GM21526 (cell line): ENCODE data around the gene FRAS1.
"Not testable (repeated sequence)": the region's sequence is repeated elsewhere in the genome, so short reads cannot be mapped to it uniquely, and the experiment has no call there.

Experiments used
- ATAC-seq: cut with Tn5 transposase; IDR thresholded peaks from one replicate; pipeline ENCODE4 v1.9.1; 2021; ENCODE audit warnings: moderate library complexity; ENCODE audit not compliant: unreplicated experiment, low FRiP score

Gene FRAS1

DNA sequence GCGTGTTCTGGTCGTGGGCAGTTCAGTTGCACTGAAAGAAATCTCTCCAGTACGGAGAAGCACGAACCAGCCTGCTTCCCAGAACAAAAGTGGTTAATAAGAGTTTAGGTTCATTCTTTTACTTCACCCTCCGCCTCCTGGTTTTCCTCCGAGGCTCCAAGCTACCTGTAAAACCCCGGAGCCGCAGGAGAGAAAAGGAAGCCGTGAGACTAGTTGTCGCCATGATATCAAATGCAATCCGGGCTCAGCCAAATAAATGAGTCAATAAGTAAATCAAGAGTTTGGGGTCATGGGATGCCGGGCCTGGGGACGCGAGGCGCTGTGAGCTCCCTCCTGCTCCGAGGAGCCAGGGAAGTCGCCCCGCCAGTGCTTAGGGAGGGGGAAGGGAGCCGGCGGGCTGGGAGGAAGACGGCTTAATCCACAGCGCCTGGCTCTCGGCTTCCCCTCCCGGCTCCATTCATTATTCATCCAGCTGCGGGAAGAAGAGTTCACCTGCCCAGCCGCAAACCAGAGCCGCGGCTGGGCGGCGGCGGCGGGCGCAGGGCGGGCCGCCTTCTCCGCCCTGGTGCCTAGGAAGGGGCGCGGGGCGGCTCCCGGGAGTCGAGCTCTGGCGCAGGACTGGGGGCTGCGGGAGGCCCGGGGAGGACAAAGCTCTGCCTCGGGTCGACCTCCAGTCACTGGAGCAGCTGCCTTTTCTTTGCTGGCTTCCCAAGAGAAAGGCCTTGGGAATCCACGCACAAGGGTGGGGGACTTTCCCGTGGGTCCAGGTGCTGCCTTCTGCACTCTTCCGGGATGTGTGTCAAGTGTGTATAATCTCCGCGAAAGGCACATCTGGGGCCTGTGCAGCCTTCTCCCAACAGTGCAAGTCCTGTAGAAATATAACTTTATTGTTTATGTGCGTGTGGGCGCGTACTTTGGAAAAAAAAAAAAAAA, 1.7 kb downstream of the FRAS1 start:
- ATAC-seq = no peak

DNA sequence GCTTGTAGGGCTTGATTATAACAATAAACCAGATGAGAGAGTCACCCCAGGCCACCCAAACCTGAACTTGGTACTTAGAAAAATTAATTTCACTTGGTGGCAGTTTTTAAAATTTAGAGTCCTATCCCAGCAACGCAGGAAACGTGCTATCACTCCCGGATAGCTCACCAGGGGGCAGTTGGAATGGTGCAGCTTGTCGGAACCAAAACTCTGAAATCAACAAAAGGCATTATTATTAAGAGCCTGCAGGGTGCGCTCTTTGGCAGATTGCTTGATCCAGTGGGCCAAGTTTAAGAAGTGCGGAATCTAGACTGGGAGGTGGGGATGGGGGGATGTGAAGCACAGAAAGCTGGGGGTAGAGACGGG, 2.4 kb downstream of the FRAS1 start:
- ATAC-seq = no peak

GRCh38 chr4:78059938-78060337, 2.8 kb downstream of the FRAS1 start:
- no peak for ATAC-seq

DNA sequence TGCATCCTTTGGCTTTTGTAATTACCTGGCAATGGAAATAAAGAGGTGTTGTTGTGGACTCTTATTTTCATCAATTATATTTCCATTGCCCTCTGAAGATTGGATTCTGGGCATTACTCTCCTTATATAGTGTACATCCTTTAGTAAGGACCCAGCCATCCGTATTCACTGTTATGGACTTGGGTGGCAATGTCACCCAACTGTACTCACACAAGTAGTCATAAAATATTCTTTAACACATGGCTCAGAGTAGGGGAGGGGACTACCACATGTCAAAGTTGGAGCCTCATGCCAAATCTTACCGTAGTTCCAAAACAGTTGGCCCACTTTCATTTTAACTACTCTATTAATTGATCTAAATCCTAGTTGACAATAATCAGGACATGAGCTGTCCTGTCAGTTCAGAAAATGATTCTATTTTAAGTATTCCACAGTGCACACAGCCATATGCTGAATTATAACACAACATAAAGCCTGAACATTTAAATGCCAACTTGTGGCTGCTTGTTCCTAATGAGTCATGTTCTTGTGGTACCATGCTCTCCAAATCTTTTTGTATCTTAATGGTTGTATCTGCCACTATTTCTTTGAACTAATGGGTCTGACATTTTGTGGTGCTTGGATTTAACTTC, 4.9 kb downstream of the FRAS1 start:
- ATAC-seq = no peak

GRCh38 chr4:78065508-78066192, 8.5 kb downstream of the FRAS1 start:
- no peak for ATAC-seq

DNA sequence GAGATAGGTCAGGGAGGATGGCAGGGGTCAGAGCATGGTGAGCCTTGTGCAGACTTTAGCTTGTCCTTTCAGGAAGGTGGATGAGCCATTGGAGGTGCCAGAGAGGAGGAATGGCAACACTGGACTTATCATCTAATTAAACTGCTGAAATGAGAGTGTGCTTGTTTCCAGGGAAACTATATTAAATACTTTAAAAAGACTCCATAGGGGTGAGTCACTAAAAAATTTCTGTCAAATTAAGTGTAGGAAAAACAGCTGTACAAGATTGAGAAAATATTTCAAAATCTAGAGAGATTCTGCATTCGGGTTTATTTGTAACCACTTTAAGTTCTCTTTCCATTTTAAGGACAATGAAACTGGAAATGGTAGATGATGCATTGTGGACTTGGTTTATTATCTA, 11.4 kb downstream of the FRAS1 start:
- ATAC-seq = no peak

- no peak for ATAC-seq
Observed at GRCh38 chr4:78069319-78069718, 12.2 kb downstream of the FRAS1 start.

DNA sequence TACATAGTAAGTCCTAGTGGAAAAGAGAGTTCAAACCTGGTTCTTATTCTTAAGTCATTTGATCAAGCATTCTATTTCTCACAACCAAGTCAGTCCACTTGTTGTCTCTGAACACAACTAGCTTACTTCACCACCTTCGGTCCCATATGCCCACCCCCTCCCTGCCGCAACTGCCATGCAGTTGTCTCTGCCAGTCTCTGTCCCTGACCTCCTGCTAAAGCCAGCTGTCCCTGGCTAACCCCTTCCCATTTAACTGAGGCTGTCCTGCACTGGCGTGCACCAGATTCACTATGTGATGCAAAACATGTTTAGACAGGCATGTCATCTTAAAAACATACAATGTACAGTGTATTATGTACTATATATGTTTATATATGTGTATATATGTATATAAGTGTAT, 12.7 kb downstream of the FRAS1 start:
- ATAC-seq = no peak

DNA sequence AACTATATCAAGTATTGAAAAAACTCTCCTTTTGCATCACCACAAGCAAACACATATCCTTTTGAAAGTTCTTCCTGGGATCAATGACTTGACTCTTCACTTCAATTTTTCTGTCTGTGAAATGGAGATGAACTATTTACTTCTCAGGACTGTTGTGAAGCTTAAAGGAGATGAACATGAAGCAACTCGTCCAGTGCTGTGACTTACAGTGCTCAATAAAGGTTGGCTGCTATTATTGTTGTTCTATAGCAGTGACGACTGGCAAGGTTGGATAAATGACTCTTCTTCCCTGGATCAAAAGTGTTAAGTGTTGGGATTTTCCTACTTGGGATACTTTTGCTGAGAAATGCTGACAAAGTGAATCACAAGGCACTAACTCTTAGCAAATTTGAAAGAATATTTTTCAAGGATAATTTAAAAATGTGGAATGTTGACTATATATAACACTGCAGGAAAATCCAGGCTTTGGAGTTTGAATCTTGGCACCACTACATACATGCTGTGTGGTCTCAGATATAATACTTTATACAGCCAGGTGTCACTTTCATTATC, 13.7 kb downstream of the FRAS1 start:
- ATAC-seq = no peak

DNA sequence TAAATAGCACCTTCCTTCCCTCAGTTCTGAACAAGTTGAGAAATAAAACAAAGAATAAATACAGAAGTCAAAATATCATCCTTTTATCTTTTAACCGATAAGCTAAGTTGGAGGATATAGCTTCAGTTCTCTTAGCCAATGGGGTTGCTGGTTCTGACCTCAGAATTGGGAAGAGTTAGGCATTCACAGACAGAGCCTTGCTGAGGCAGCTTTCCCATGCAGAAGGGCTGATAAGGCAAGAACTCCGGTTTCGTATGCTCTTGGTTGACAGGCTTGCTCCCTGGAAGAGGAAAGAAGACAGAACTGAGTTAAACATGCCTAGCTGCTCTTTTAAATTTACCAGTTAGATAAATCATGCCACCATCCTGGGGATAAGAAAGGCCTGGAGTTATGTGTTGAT, 17.6 kb downstream of the FRAS1 start:
- ATAC-seq = no peak

DNA sequence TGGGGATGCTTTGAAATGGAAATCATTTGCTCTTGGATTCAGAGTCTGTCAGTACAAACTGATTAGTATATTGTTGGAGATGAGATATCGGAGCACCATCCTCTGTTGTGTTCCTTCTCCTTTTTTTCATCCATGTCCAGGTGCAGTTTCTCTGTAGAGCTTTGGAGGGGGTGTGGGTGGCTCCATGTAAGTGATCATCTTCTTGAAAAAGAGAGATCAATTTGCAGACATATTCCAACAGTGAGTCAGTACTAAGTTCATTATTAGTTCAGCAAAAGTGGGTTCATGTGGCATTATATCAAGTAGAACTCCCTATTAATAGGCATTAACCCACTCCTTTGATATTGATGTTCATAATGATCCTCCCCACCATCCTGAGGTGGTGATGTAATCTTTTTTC, 18.9 kb downstream of the FRAS1 start:
- no peak for ATAC-seq

GRCh38 chr4:78078101-78078500, 21.0 kb downstream of the FRAS1 start:
- no peak for ATAC-seq

GRCh38 chr4:78079726-78080430, 22.8 kb downstream of the FRAS1 start:
- no peak for ATAC-seq

DNA sequence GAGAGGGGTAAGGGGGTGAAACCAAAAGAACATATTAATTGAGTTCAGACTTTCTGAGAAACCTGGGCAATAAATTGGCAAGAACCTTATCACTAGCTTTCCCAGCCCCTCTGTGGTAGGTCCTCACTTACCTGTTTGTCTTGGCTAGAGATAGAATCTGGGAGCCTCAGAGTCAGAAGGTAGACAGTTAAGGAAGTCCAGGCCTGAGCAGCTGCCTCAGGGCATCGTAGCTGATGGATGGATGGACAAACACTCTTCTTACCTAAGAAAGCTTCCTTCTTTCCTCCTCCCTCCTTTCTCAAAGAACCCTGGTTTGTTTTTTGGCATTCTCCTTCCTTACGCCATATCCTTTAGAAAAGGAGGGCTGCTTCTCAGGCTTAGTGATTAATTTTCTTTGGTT, 24.4 kb downstream of the FRAS1 start:
- ATAC-seq = no peak

DNA sequence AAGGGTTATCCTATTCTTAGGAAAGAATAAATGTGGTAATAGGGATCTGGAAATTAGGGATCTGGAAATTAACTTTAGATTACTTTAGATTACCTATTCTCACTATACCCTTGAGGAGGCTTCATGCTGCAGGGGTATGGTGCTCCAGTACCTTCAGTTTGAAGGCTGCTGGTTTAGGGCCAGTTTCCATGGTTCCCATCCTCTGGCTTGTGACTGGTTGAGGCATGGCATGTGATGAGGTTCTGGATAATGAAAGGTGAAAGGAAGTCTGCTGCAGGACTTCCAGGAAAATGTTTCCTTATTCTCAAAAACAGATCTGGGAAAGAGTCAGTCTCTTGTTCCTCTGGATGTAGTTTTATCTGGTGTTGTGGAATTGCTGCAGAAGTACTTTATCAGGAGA, 25.9 kb downstream of the FRAS1 start:
- no peak for ATAC-seq

DNA sequence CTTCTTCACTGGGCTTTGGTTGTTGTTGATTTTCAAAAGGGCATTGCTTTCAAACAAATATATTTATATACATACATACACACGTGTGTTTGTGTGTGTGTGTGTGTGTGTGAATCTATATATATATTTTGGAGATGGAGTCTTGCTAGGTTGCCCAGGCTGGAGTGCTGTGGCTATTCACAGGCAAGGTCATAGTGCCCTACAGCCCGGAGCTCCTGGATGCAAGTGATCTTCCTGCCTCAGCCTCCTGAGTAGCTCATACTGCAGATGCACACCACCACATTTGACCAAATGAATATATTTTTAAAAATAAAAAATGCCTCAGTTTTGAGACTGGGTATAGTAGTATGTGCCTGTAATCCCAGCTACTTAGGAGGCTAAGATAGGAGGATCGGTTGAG, 34.4 kb downstream of the FRAS1 start:
- ATAC-seq = no peak

DNA sequence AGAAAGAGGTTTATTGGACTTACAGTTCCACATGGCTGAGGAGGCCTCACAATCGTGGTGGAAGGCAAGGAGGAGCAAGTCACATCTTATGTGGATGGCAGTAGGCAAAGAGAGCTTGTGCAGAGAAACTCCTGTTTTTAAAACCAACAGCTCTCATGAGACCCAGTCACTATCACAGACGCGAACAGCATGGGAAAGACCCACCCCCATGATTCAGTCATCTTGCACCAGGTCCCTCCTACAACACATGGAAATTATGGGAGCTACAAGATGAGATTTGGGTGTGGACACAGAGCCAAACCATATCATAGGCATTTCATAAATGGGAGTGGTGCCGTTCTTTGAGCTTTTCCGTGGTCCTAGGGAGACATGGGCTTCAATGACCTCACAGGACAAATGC, 35.2 kb downstream of the FRAS1 start:
- not testable (repeated sequence) for ATAC-seq

GRCh38 chr4:78092850-78093249, 35.7 kb downstream of the FRAS1 start:
- no peak for ATAC-seq

DNA sequence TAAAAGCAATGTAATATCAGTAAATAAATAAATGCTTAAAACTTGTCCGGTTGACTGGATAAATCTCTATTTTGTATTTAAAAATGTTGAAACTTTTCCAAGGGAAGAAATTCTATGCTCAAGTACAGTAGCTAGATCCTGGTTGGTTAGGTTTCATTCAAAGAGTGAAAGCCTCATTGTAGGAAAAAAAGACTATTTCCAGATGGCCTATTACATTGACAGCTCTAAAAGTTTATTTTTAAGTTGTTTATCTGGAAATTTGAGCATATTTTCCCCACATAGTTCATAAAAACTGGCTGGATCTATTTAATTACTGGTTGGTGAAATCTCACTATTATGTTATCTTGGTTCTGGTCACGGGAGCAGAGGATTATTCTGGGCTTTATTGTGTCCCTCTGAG, 38.0 kb downstream of the FRAS1 start:
- no peak for ATAC-seq

- ATAC-seq = no peak
Observed at GRCh38 chr4:78099058-78099457, 41.9 kb downstream of the FRAS1 start.

- no peak for ATAC-seq
Observed at GRCh38 chr4:78100060-78100459, 42.9 kb downstream of the FRAS1 start.
